Skeletal muscle tissue (tissue), 4 donors: ENCODE data around the gene LTBP1. TPM values are rescaled to one million over a fixed set of nuclear protein-coding genes. Genes with fewer than 3 reads are reported as not detected.

ENCODE experiments used
- H3K27ac ChIP-seq: one replicate; pipeline ENCODE4 v1.7.0; 2013; ENCODE audit warnings: mild to moderate bottlenecking, low read depth, low read length, inconsistent platforms
- H3K27me3 ChIP-seq, 3 donors: one replicate each; pipeline ENCODE4 v1.7.0; 2013; ENCODE audit warnings: low read length in 3 of 3; ENCODE audit not compliant: control insufficient read depth in 3 of 3, insufficient read depth in 3 of 3
- H3K36me3 ChIP-seq, 3 donors: one replicate each; pipeline ENCODE4 v1.7.0; 2013; ENCODE audit warnings: low read length in 3 of 3; ENCODE audit not compliant: control insufficient read depth in 3 of 3, insufficient read depth in 3 of 3
- H3K4me1 ChIP-seq, 3 donors: one replicate each; pipeline ENCODE4 v1.7.0; 2013; ENCODE audit warnings: low read length in 3 of 3, mild to moderate bottlenecking in 3 of 3; ENCODE audit not compliant: control insufficient read depth in 3 of 3, insufficient read depth in 3 of 3
- H3K4me3 ChIP-seq, 3 donors: one replicate each; pipeline ENCODE4 v1.7.0; 2013; ENCODE audit warnings: low read length in 3 of 3
- H3K9ac ChIP-seq, 3 donors: one replicate each; pipeline ENCODE4 v1.7.0; 2013; ENCODE audit warnings: low read length in 3 of 3, mild to moderate bottlenecking in 3 of 3, moderate library complexity in 2 of 3, low read depth in 1 of 3
- H3K9me3 ChIP-seq, 3 donors: one replicate each; pipeline ENCODE4 v1.7.0; 2013; ENCODE audit warnings: low read length in 3 of 3; ENCODE audit not compliant: control insufficient read depth in 3 of 3
- total RNA-seq: library from RNA; depleted of rRNA; stranded (reverse); fragments of >200 nt; gene quantifications from one replicate; pipeline ENCODE4 v1.2.3, GENCODE V29; 2014
- donor health status: Osteomylitis.

Gene LTBP1
- total RNA-seq, 1 donor from 2014 or later, result 78.8 TPM

- peaks cover 0 to 3% (median 0%) of the 10 kb centered on the region in 3 donors for H3K4me1 ChIP-seq
- no peak overlapping the region for H3K9ac ChIP-seq
- H3K9me3 ChIP-seq, result no peaks in the 10 kb centered on the region
- H3K36me3 ChIP-seq, result no peaks in the 10 kb centered on the region
- no peaks in the 10 kb centered on the region for H3K27me3 ChIP-seq
- H3K4me3 ChIP-seq, result no peak overlapping the region
- H3K27ac ChIP-seq, result no peak overlapping the region
Observed at GRCh38 chr2:33094303-33094702, 147.6 kb downstream of the LTBP1 start.

GRCh38 chr2:33099989-33100388 lies 153.2 kb downstream of the LTBP1 start:
- no peak overlapping the region for H3K27ac ChIP-seq
- H3K36me3 ChIP-seq, result no peaks in the 10 kb centered on the region
- H3K4me3 ChIP-seq, result no peak overlapping the region
- H3K4me1 ChIP-seq, result peaks cover 0 to 4% (median 0%) of the 10 kb centered on the region in 3 donors
- H3K9ac ChIP-seq, result no peak overlapping the region
- no peaks in the 10 kb centered on the region for H3K9me3 ChIP-seq
- no peaks in the 10 kb centered on the region for H3K27me3 ChIP-seq

DNA sequence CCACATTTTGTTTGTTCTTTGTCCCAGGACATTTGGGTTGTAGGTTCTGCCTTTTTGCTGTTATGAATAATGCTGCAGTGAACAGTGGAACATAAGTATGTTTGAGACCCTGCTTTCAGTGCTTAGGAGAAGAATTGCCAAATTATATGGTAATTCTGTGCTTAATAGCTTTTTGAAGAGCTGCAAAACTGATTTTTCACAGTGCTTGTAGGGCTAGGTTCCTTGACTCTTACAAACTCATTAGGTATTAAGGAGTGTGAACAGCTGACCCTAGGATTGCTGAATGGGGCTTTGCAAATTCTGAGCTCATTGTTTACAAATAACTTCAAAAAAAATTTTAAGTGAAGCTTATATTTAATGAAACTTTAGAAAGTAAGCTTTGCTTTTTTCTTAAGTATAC lies 154.2 kb downstream of the LTBP1 start:
- Histone ChIP-seq H3K4me3 (no peak overlapping the region), H3K27me3 (no peaks in the 10 kb centered on the region), H3K4me1 (peaks cover 0 to 4% (median 0%) of the 10 kb centered on the region in 3 donors), H3K27ac (no peak overlapping the region), H3K9me3 (no peaks in the 10 kb centered on the region), H3K9ac (no peak overlapping the region), H3K36me3 (no peaks in the 10 kb centered on the region)

GRCh38 chr2:33104052-33104623 lies 157.4 kb downstream of the LTBP1 start:
- no peak overlapping the region for H3K4me3 ChIP-seq
- no peaks in the 10 kb centered on the region for H3K36me3 ChIP-seq
- H3K27me3 ChIP-seq, result no peaks in the 10 kb centered on the region
- H3K27ac ChIP-seq, result no peak overlapping the region
- no peaks in the 10 kb centered on the region for H3K9me3 ChIP-seq
- H3K4me1 ChIP-seq, result peaks cover 0 to 4% (median 0%) of the 10 kb centered on the region in 3 donors
- no peak overlapping the region for H3K9ac ChIP-seq

DNA sequence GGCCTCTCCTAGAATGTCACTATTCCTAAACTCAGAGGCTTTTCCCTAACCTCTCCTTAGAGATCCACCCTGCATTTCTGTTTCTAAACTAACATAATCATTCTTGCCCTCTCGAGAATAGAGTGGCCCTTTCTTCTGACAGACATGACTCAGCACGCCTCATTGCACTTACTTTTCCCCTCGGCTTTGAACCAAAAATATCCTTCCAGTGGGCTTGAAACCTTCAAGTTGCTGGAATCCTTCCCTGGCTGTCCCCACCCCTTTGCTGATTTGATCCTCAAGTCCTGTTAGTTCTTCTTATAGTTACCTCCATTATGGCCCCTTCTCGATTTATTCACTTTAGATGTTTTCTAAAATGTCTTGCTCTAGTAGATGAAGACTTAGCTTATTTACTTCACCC lies 158.0 kb downstream of the LTBP1 start:
- Histone ChIP-seq H3K36me3 (no peaks in the 10 kb centered on the region), H3K4me3 (no peak overlapping the region), H3K9me3 (no peaks in the 10 kb centered on the region), H3K27ac (no peak overlapping the region), H3K9ac (no peak overlapping the region), H3K4me1 (peaks cover 0 to 4% (median 0%) of the 10 kb centered on the region in 3 donors), H3K27me3 (no peaks in the 10 kb centered on the region)

DNA sequence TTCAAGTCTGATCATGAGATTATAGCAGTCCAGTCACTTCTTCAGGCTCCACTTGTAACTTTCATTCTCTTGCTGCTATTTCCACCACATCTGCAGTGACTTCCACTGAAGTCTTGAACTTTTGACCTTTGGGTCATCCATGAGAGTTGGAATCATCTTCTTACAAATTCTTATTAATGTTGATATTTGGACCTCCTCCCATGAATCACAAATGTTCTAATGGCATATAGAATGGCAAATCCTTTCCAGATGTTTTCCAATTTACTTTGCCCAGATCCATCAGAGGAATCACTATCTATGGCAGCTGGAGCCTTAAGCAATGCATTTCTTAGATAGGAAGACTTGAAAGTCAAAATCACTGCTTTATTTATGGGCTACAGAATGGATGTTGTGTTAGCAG lies 159.4 kb downstream of the LTBP1 start:
- no peak overlapping the region for H3K4me3 ChIP-seq
- peaks cover 0 to 4% (median 0%) of the 10 kb centered on the region in 3 donors for H3K4me1 ChIP-seq
- no peak overlapping the region for H3K9ac ChIP-seq
- H3K27ac ChIP-seq, result no peak overlapping the region
- peaks cover 0 to under 1% (median 0%) of the 10 kb centered on the region in 3 donors for H3K36me3 ChIP-seq
- H3K27me3 ChIP-seq, result no peaks in the 10 kb centered on the region
- no peaks in the 10 kb centered on the region for H3K9me3 ChIP-seq

DNA sequence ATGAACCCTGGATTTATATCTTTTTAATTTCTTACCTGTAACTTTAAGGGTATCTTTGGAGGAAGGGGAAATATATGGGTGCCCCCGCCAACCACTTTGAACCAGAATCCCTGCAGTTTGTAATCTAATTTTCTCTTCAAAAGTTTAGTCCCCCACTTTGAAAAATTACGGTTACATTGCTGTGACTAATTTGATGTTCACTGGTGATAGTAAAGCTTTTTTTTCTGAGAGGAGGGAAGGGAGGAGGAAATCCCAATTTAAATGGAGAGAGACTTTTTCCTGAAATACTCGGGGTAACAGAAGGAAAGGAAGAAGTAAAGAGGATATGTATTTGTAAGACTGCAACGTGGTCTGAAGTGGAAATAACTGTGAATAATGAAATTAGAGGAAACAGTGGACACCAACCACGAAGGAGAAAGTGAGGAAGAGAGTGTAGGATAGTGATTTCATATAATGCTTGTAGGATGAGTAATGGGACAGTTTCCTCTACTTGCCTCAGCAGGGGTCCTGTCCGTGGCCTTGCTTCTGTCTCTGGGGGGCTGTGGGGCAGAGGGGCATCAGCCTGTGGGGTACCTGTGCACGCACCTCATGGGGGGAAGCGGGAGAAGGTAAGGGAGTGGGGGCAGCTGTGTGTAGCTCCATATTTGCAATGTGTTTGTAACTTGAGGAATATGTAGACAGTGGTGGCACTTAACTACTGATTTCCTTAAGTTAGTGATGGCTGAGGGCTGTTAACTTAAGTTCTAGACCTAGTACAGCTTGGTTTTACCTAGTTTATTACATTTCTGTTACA lies 161.1 kb downstream of the LTBP1 start:
- Histone ChIP-seq H3K9ac (no peak overlapping the region), H3K27me3 (no peaks in the 10 kb centered on the region), H3K4me3 (no peak overlapping the region), H3K27ac (no peak overlapping the region), H3K36me3 (peaks cover 0 to 3% (median 0%) of the 10 kb centered on the region in 3 donors), H3K9me3 (no peaks in the 10 kb centered on the region), H3K4me1 (peaks cover 0 to 4% (median 0%) of the 10 kb centered on the region in 3 donors)

DNA sequence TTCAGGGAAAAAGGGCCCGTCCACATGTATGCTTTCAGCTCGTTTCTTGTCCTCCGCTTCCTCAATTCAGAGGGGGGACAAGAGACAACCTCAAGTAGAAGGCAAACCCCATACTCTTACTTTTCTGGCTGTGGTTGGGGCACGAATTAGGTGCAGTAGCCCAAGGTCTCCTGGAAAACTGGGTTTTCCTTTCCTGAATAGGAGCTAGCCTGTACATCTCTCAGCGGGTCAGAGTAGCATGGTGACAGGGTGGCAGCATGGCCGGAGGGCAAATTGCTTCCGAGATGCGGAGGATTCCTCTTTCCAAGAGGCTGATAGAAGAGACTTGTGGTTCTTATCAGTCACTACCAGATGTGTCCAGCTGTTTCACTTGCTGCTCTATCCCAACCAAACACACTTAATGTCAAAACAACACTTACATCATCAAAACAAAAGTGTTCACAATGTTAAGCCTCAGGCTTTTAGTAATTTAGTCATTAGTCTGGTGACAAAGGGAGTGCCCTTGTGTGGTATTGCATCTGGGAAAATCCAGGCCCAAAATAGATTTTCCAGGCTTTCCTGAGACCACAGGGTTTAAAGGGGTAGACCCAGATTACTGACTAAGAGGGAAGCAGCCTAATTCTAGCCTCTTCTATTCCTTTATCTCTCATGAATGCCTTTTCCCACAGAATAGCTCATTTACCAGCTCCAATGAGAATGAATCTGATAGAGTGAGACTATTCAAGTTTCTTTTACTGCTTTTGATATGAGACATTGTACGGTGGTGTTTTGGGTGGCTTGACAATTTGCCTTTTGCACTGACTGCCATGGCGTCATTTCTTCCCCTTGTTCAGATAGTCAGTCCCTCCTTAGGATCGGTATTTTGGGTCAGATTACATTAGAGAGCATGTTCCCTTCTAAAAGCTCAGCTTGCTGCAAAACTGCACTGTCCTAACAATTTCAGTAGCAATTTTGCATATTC lies 162.0 kb downstream of the LTBP1 start:
- Histone ChIP-seq H3K9me3 (no peaks in the 10 kb centered on the region), H3K27ac (no peak overlapping the region), H3K9ac (no peak overlapping the region), H3K4me3 (no peak overlapping the region), H3K27me3 (no peaks in the 10 kb centered on the region), H3K4me1 (peaks cover 0 to 4% (median 0%) of the 10 kb centered on the region in 3 donors), H3K36me3 (peaks cover 0 to 3% (median 0%) of the 10 kb centered on the region in 3 donors)

GRCh38 chr2:33110461-33110860 lies 163.7 kb downstream of the LTBP1 start:
- peaks cover 0 to 3% (median 0%) of the 10 kb centered on the region in 3 donors for H3K36me3 ChIP-seq
- H3K4me3 ChIP-seq, result no peak overlapping the region
- H3K9ac ChIP-seq, result no peak overlapping the region
- no peak overlapping the region for H3K27ac ChIP-seq
- H3K27me3 ChIP-seq, result no peaks in the 10 kb centered on the region
- H3K4me1 ChIP-seq, result no peaks in the 10 kb centered on the region
- no peaks in the 10 kb centered on the region for H3K9me3 ChIP-seq
